Parathyroid adenoma (tissue), 2 donors: ENCODE results near the gene ZBTB1.

Source experiments
- H2AFZ ChIP-seq: fragments of 300-600 bp; sonication (generic); one replicate; pipeline ENCODE4 v1.7.0; 2017; ENCODE audit warnings: antibody characterized with exemption, mild to moderate bottlenecking
- H3K27ac ChIP-seq: fragments of 300-600 bp; sonication (generic); one replicate; pipeline ENCODE4 v1.7.0; 2017
- H3K27me3 ChIP-seq: fragments of 300-600 bp; sonication (generic); one replicate; pipeline ENCODE4 v1.7.0; 2017; ENCODE audit warnings: low read length; ENCODE audit not compliant: control insufficient read depth, insufficient read depth
- H3K36me3 ChIP-seq: fragments of 300-600 bp; sonication (generic); one replicate; pipeline ENCODE4 v1.7.0; 2017; ENCODE audit warnings: low read length; ENCODE audit not compliant: control insufficient read depth, insufficient read depth
- H3K4me1 ChIP-seq: fragments of 300-600 bp; sonication (generic); one replicate; pipeline ENCODE4 v1.7.0; 2017; ENCODE audit warnings: control low read depth
- H3K4me2 ChIP-seq: fragments of 300-600 bp; sonication (generic); one replicate; pipeline ENCODE4 v1.7.0; 2017; ENCODE audit warnings: low read length
- H3K4me3 ChIP-seq: fragments of 300-600 bp; sonication (generic); one replicate; pipeline ENCODE4 v1.7.0; 2017; ENCODE audit warnings: low read depth, low read length
- H3K79me2 ChIP-seq: fragments of 300-600 bp; sonication (generic); one replicate; pipeline ENCODE4 v1.7.0; 2017; ENCODE audit warnings: control low read depth
- H3K9ac ChIP-seq: fragments of 300-600 bp; sonication (generic); one replicate; pipeline ENCODE4 v1.7.0; 2017; ENCODE audit warnings: mild to moderate bottlenecking
- H3K9me3 ChIP-seq: fragments of 300-600 bp; sonication (generic); one replicate; pipeline ENCODE4 v1.7.0; 2017; ENCODE audit warnings: low read length; ENCODE audit not compliant: control insufficient read depth
- CTCF ChIP-seq: fragments of 300-600 bp; sonication (generic); IDR thresholded peaks from one replicate; pipeline ENCODE4 v1.7.0; 2017; ENCODE audit warnings: antibody characterized with exemption, mild to moderate bottlenecking
- donor health status: primary hyperparathyroidism.

Gene ZBTB1

GRCh38 chr14:64491637-64492036, 12.9 kb upstream of the ZBTB1 start:
- Histone ChIP-seq H2AFZ (no peak overlapping the region), H3K4me1 (peaks cover 13% of the 10 kb centered on the region), H3K9me3 (no peaks in the 10 kb centered on the region), H3K4me3 (no peak overlapping the region), H3K79me2 (no peaks in the 10 kb centered on the region), H3K36me3 (no peaks in the 10 kb centered on the region), H3K27ac (no peak overlapping the region), H3K4me2 (no peak overlapping the region), H3K9ac (no peak overlapping the region), H3K27me3 (no peaks in the 10 kb centered on the region)
- no peak for TF ChIP-seq CTCF

- H3K4me3 ChIP-seq = no peak overlapping the region
- no peaks in the 10 kb centered on the region for H3K36me3 ChIP-seq
- peak overlapping the region; percentile 43 for H3K27ac ChIP-seq
- no peak overlapping the region for H3K4me2 ChIP-seq
- no peak for TF ChIP-seq CTCF
- H3K4me1 ChIP-seq = peaks cover 15% of the 10 kb centered on the region
- no peak overlapping the region for H3K9ac ChIP-seq
- H3K27me3 ChIP-seq = no peaks in the 10 kb centered on the region
- no peaks in the 10 kb centered on the region for H3K79me2 ChIP-seq
- no peaks in the 10 kb centered on the region for H3K9me3 ChIP-seq
- H2AFZ ChIP-seq = peak overlapping the region; percentile 25
Observed at GRCh38 chr14:64493455-64493854, 11.1 kb upstream of the ZBTB1 start.

GRCh38 chr14:64495252-64495651, 9.3 kb upstream of the ZBTB1 start:
- Histone ChIP-seq H3K4me3 (no peak overlapping the region), H2AFZ (no peak overlapping the region), H3K79me2 (peaks cover 9% of the 10 kb centered on the region), H3K4me2 (no peak overlapping the region), H3K9me3 (no peaks in the 10 kb centered on the region), H3K27me3 (no peaks in the 10 kb centered on the region), H3K9ac (no peak overlapping the region), H3K27ac (no peak overlapping the region), H3K4me1 (peaks cover 22% of the 10 kb centered on the region), H3K36me3 (no peaks in the 10 kb centered on the region)
- no peak for TF ChIP-seq CTCF

- H2AFZ ChIP-seq = no peak overlapping the region
- no peak overlapping the region for H3K4me2 ChIP-seq
- H3K9me3 ChIP-seq = no peaks in the 10 kb centered on the region
- no peak overlapping the region for H3K9ac ChIP-seq
- peaks cover 13% of the 10 kb centered on the region for H3K79me2 ChIP-seq
- H3K27me3 ChIP-seq = no peaks in the 10 kb centered on the region
- TF ChIP-seq CTCF = no peak
- peaks cover 32% of the 10 kb centered on the region for H3K4me1 ChIP-seq
- H3K36me3 ChIP-seq = no peaks in the 10 kb centered on the region
- no peak overlapping the region for H3K27ac ChIP-seq
- H3K4me3 ChIP-seq = no peak overlapping the region
Observed at GRCh38 chr14:64496764-64497163, 7.8 kb upstream of the ZBTB1 start.

GRCh38 chr14:64500088-64500487, 4.5 kb upstream of the ZBTB1 start:
- Histone ChIP-seq H3K9me3 (no peaks in the 10 kb centered on the region), H3K36me3 (no peaks in the 10 kb centered on the region), H2AFZ (no peak overlapping the region), H3K27me3 (no peaks in the 10 kb centered on the region), H3K27ac (no peak overlapping the region), H3K4me1 (peaks cover 29% of the 10 kb centered on the region), H3K9ac (no peak overlapping the region), H3K4me2 (no peak overlapping the region), H3K79me2 (peaks cover 14% of the 10 kb centered on the region), H3K4me3 (no peak overlapping the region)
- no peak for TF ChIP-seq CTCF
